ENCODE data around the gene PSMB10.

DNA sequence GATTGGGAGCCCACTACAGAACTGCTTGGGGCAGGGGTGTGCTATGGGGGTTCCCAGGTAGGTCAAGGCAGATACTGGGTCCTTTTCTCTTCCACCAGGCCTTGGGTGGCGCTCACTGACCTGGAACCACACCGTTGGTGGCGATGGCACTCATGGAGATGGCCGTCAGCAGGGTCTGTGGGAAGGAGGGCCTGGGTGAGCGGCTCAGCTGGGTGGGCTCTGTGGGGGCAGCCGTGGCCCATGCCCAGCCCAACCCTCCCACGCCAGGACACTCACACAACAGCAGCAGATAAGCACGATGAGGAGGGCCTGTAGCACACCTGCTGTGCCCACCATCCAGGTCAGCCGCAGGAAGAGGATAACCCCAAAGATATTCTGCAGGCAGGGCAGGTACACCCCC lies 21.0 kb upstream of the PSMB10 start:
- TF ChIP-seq CTCF (IDR thresholded peaks at IDR 0.05) (no peak), POLR2A (IDR thresholded peaks at IDR 0.05) (no peak)
